BLaER1 treated with 17β-estradiol and CSF1 and Interleukin-3, amounts not matched to agents 10 nM and 100 nM (cell line): Measurements from ENCODE around the gene OMP.
"Not testable (repeated sequence)": the region's sequence is repeated elsewhere in the genome, so short reads cannot be mapped to it uniquely, and the experiment has no call there.

ENCODE experiments used
- H3K27ac ChIP-seq, 11 experiments: shearing (Covaris generic); formaldehyde crosslinking; 2 replicates each; pipeline ENCODE4 v1.8.1; 2022
- H3K27me3 ChIP-seq, 11 experiments: shearing (Covaris generic); formaldehyde crosslinking; 2 replicates each; pipeline ENCODE4 v1.8.1; 2022
- H3K36me3 ChIP-seq, 11 experiments: shearing (Covaris generic); formaldehyde crosslinking; 2 replicates each; pipeline ENCODE4 v1.8.1; 2022
- H3K4me1 ChIP-seq, 10 experiments: shearing (Covaris generic); formaldehyde crosslinking; 2 replicates each; pipeline ENCODE4 v1.8.1; 2022
- H3K4me2 ChIP-seq, 11 experiments: shearing (Covaris generic); formaldehyde crosslinking; 2 replicates each; pipeline ENCODE4 v1.8.1; 2022
- H3K4me3 ChIP-seq, 10 experiments: shearing (Covaris generic); formaldehyde crosslinking; 2 replicates each; pipeline ENCODE4 v1.8.1; 2022
- H3K9ac ChIP-seq, 11 experiments: shearing (Covaris generic); formaldehyde crosslinking; 2 replicates each; pipeline ENCODE4 v1.8.1; 2022
- H3K9me3 ChIP-seq, 11 experiments: shearing (Covaris generic); formaldehyde crosslinking; replicated peaks in 1 of 11; 2 replicates each; pipeline ENCODE4 v1.8.1; 2022
- H4K20me1 ChIP-seq, 11 experiments: shearing (Covaris generic); formaldehyde crosslinking; 2 replicates each; pipeline ENCODE4 v1.8.1; 2022
- Cebpa-rat ChIP-seq, 11 experiments: shearing (Covaris generic); IDR thresholded peaks; 2 replicates each; pipeline ENCODE4 v1.8.1; 2022

OMP gene

DNA sequence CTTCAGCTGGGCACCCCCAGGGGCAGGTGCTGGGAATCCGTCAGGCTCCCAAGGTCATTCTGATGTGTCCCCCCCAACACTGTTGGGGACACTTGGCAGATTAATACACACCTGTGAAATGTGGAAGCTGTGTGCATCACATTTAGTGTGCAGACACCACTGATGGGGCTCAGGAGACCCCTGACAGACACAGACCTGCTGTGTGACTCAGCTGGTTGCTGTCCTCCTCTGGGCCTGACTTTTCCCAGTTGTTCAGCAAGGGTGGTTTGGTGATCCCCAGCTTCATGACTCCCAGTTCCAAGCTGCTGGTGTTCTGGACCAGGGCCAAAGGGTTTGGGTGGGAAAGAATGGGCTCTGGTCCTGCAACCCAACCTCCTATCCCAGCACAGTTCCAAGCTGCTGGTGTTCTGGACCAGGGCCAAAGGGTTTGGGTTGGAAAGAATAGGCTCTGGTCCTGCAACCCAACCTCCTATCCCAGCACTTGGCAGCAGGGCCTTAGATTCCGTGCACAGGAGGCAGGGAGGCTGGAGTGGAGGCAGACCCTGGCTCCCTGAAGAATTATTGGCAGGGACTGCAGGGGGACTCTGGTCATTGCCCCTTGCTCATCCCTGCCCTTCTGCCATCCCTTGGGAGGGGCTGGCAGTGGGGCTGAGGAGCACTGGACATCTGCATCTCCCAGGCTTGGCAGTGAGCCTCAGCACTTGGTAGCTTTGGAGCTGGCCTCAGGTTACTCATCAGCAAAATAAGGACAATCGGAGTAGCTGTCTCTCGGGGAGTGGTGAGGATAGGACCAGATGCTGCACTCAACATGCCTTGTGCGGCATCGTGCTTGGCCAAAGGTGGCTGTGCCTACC lies 8.4 kb upstream of the OMP start:
- no peaks in the 10 kb centered on the region for H3K27me3 ChIP-seq
- peaks cover 0 to 25% (median 21%) of the 10 kb centered on the region in 10 experiments; a peak in 18 of 20 replicates for H3K4me1 ChIP-seq
- no peak overlapping the region for H3K4me3 ChIP-seq
- H4K20me1 ChIP-seq: peaks cover 0 to 40% (median 4%) of the 10 kb centered on the region in 11 experiments; a peak in 6 of 22 replicates
- no peaks in the 10 kb centered on the region for H3K9me3 ChIP-seq
- peak overlapping the region in 1 of 11 experiments; percentile 5; a peak in 1 of 22 replicates for H3K9ac ChIP-seq
- no peak for TF ChIP-seq Cebpa-rat (IDR thresholded peaks at IDR 0.05)
- H3K27ac ChIP-seq: no peak overlapping the region
- H3K4me2 ChIP-seq: no peak overlapping the region
- peaks cover 0 to 15% (median 0%) of the 10 kb centered on the region in 11 experiments; a peak in 3 of 22 replicates for H3K36me3 ChIP-seq

DNA sequence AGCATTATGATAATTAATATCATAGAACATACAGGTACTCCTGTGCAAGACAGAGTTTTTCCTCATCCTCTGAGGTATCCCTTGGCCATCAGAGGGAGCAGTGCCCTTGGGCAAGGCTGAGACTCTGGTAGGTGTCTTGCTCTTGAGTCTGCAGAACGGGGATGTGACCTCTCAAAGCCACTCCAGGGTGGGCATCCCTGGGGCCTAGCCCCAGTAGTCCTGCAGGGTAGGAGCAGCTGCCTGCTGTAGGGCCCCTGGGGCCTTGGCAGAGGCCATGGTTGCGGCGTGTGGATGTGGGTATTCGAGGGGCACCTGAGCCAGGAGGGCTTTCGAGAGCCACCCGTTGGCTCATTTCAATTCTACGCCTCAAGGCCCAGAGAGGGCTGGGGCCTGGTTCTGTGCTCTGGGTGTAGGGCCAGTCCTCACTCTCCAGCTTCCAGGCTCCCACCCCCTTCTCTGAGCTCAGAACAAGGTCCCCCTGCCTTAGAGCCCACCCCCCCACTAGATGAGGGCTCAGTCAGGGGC lies 7.7 kb upstream of the OMP start:
- no peak for TF ChIP-seq Cebpa-rat (IDR thresholded peaks at IDR 0.05)
- Histone ChIP-seq H3K27me3 (no peaks in the 10 kb centered on the region), H3K9me3 (peaks cover 0 to 3% (median 0%) of the 10 kb centered on the region in 11 experiments; a peak in 1 of 22 replicates), H3K27ac (no peak overlapping the region), H3K4me3 (no peak overlapping the region), H3K36me3 (peaks cover 0 to 15% (median 0%) of the 10 kb centered on the region in 11 experiments; a peak in 3 of 22 replicates), H3K4me1 (peaks cover 0 to 25% (median 21%) of the 10 kb centered on the region in 10 experiments; a peak in 18 of 20 replicates), H3K4me2 (no peak overlapping the region), H4K20me1 (peaks cover 0 to 33% (median 4%) of the 10 kb centered on the region in 11 experiments; a peak in 6 of 22 replicates), H3K9ac (no peak overlapping the region)

DNA sequence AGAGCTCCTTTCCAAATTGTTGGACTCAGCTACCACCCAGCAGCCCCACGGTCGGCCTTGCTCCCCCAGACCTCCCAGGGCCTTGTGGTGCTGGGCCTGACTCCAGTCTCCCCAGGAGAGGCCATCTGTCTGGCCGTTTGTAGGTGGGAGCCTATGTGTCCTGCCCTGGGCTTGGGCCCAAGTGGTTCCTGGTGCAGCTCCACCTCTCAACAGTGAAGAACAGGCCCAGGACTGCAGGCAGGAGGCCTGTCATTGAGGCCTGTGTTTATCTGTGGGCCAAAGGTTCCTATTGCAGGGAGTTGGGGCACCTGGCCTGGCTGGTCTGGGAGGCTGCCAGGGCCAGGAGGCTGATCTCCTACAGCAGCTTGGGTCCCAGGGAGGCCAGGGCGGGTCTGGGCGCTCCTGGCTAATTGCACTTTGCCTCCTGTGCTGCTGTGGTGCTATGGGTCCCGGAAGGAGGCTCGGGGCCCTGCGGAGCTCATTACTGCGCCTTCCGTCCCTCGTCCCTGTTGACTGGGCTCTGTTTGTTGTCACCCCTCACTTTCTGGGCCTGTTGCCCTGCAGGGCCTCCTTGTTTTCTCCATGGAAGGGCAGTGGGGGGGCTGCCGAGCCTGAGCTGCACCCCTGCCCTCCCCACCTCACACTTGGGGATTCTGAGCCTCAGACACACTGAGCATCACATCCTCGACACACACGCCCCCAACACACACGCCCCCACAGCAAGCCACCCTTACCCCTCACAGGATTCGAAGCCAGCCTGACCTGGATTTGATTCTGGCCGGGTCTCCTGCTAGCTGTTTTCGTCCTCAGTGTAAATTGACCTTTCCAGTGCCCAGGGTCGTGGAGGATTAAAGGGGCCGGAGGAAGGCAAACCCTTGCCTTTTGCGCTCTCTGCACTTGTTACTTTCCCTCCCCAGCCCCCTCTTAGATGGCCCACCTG lies 6.8 kb upstream of the OMP start:
- no peak overlapping the region for H3K4me3 ChIP-seq
- no peak overlapping the region for H3K9ac ChIP-seq
- H3K9me3 ChIP-seq: peaks cover 0 to 7% (median 0%) of the 10 kb centered on the region in 11 experiments; a peak in 1 of 22 replicates
- H3K4me2 ChIP-seq: no peak overlapping the region
- TF ChIP-seq Cebpa-rat (IDR thresholded peaks at IDR 0.05): no peak
- H3K27me3 ChIP-seq: no peaks in the 10 kb centered on the region
- peaks cover 0 to 17% (median 14%) of the 10 kb centered on the region in 10 experiments; a peak in 18 of 20 replicates for H3K4me1 ChIP-seq
- H3K27ac ChIP-seq: no peak overlapping the region
- peaks cover 0 to 24% (median 2%) of the 10 kb centered on the region in 11 experiments; a peak in 4 of 22 replicates for H4K20me1 ChIP-seq
- H3K36me3 ChIP-seq: peaks cover 0 to 15% (median 0%) of the 10 kb centered on the region in 11 experiments; a peak in 3 of 22 replicates

DNA sequence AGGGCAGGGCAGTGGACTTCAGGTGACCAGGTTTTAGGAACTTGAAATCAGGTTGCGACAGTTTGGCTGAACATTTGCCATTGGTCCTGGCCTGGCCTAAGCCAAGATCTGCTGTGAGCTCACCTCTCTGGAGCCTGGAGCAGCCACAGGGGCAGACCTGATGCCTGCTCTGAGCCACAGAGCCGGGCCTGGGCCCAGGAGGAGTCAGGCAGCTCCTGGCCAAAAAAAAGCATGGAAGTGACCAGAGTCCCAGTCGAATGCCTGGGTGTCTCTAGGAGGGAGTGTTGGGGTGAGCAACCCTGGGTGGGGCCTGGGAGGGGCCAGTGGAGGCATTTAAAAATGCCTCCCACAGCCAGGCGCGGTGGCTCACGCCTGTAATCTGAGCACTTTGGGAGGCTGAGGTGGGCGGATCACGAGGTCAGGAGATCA lies 6.0 kb upstream of the OMP start:
- no peak overlapping the region for H3K4me2 ChIP-seq
- no peaks in the 10 kb centered on the region for H3K27me3 ChIP-seq
- no peak for TF ChIP-seq Cebpa-rat (IDR thresholded peaks at IDR 0.05)
- no peak overlapping the region for H3K27ac ChIP-seq
- no peak overlapping the region for H3K4me3 ChIP-seq
- H4K20me1 ChIP-seq: peaks cover 0 to 23% (median 0%) of the 10 kb centered on the region in 11 experiments; a peak in 3 of 22 replicates
- H3K36me3 ChIP-seq: peaks cover 0 to 15% (median 0%) of the 10 kb centered on the region in 11 experiments; a peak in 3 of 22 replicates
- H3K9me3 ChIP-seq: peaks cover 0 to 7% (median 0%) of the 10 kb centered on the region in 11 experiments; a peak in 1 of 22 replicates
- no peak overlapping the region for H3K9ac ChIP-seq
- H3K4me1 ChIP-seq: peaks cover 0 to 13% (median 8%) of the 10 kb centered on the region in 10 experiments; a peak in 15 of 20 replicates

DNA sequence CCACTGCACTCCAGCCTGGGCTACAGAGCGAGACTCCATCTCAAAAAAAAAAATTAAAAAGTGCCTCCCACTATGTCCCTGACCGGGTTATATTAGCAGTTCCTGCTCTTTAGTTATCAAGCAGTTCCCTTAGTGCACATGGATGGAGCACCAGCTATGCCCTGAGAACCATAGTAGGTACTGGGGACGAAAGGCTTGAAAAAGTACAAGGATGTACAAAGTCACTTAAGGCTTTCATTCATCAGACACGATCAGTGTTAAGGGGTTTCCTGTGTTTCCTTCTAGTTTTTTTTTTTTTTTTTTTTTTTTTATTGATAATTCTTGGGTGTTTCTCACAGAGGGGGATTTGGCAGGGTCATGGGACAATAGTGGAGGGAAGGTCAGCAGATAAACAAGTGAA lies 5.5 kb upstream of the OMP start:
- H3K4me1 ChIP-seq: peaks cover 0 to 13% (median 9%) of the 10 kb centered on the region in 10 experiments; a peak in 15 of 20 replicates
- not testable (repeated sequence) for H3K9me3 ChIP-seq, H3K27ac ChIP-seq, H3K4me3 ChIP-seq, H3K9ac ChIP-seq, H3K4me2 ChIP-seq, H3K27me3 ChIP-seq
- H4K20me1 ChIP-seq: peaks cover 0 to 23% (median 0%) of the 10 kb centered on the region in 11 experiments; a peak in 2 of 22 replicates
- H3K36me3 ChIP-seq: peaks cover 0 to 15% (median 0%) of the 10 kb centered on the region in 11 experiments; a peak in 3 of 22 replicates

DNA sequence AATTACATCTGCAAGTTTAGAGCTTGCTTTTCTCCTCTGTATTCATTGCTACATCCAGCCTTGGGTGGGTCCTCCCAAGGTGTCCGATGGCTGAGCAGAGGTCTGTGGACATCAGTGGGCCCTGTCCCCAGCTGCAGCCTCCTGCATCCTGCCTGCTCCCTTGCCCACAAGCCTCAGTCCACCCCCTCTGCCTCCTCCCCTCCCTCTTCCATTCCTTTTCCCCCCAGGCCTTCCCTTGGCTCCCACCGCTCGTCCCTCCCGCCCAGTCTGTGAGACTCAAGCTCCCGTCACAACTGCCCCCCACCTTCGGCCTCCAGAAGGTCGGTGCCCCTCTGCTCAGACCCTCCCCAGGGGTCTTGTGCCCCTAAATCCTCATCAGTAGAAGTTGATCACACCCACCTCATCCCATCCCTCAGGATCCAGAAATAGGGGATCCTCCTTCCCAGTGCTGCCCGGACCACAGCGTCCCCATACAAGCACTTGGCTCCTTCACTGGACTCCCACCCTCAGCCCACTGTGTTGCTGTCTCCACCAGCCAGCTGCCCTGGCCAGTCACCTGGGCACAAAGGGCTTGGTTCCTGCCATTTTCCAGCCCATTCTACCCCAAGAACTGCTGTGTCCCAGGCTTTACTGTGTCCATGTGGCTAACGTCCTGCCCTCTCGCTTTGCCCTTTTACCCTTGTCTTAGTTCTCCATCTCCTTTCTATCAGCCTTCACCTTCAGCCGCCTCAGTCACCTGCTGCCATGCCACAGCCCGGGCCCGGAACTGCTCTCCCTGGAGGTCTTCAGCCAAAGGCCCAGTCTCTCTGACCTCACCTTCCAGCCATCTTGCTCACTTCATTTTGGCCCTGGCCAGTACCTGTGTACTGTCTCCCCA lies 2.2 kb upstream of the OMP start:
- H3K4me1 ChIP-seq: peaks cover 0 to 37% (median 23%) of the 10 kb centered on the region in 10 experiments; a peak in 15 of 20 replicates
- H4K20me1 ChIP-seq: peaks cover 0 to 36% (median 0%) of the 10 kb centered on the region in 11 experiments; a peak in 2 of 22 replicates
- no peak overlapping the region for H3K9ac ChIP-seq
- no peak overlapping the region for H3K27ac ChIP-seq
- H3K4me2 ChIP-seq: no peak overlapping the region
- H3K4me3 ChIP-seq: no peak overlapping the region
- H3K27me3 ChIP-seq: no peaks in the 10 kb centered on the region
- TF ChIP-seq Cebpa-rat (IDR thresholded peaks at IDR 0.05): no peak
- H3K9me3 ChIP-seq: peaks cover 0 to 7% (median 0%) of the 10 kb centered on the region in 11 experiments; a peak in 1 of 22 replicates
- peaks cover 0 to 8% (median 0%) of the 10 kb centered on the region in 11 experiments; a peak in 1 of 22 replicates for H3K36me3 ChIP-seq

DNA sequence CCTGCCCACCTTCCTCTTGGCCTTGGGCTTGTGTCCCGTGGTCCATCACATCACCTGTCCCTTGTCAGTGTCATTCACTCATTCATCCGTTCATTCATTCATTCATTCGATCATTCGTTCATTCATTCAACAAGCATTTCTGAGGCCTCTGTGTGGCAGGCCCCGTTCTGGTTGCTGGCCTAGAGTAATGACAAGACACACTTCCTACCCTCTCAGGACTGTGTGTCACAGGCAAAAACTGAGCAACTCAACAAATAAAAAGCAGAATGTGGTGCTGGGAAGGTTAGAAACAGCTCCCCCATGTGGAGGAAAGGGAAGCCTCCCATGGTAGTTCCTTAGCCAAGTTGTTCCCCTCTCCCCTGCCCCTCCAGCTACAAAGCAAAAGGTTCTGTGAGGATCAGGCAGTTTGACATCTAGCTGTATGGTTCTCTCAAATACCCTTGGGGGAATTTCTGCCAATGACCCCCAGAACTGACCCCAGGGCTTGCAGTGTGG lies 1.6 kb upstream of the OMP start:
- Histone ChIP-seq H3K27ac (no peak overlapping the region), H3K9ac (no peak overlapping the region), H3K4me3 (no peak overlapping the region), H4K20me1 (peaks cover 0 to 31% (median 0%) of the 10 kb centered on the region in 11 experiments; a peak in 1 of 22 replicates), H3K36me3 (peaks cover 0 to 8% (median 0%) of the 10 kb centered on the region in 11 experiments; a peak in 1 of 22 replicates), H3K4me2 (peak overlapping the region in 2 of 11 experiments; percentile 62 to 68; a peak in 1 of 22 replicates), H3K4me1 (peaks cover 5 to 44% (median 25%) of the 10 kb centered on the region in 10 experiments; a peak in 18 of 20 replicates), H3K9me3 (peaks cover 0 to 7% (median 0%) of the 10 kb centered on the region in 11 experiments; a peak in 1 of 22 replicates), H3K27me3 (no peaks in the 10 kb centered on the region)
- TF ChIP-seq Cebpa-rat (IDR thresholded peaks at IDR 0.05): no peak
